ENCODE results near the gene MLLT10. TPM values are rescaled to one million over a fixed set of nuclear protein-coding genes. Genes with fewer than 3 reads are reported as not detected.
"Not testable (repeated sequence)": the region's sequence is repeated elsewhere in the genome, so short reads cannot be mapped to it uniquely, and the experiment has no call there.

The MLLT10 gene
- total RNA-seq, 1 donor from 2014 or later: 59.4 TPM

GRCh38 chr10:21702633-21703111, 168.6 kb downstream of the MLLT10 start:
- no peak for DNase-seq

- no peak for DNase-seq
Observed at GRCh38 chr10:21705142-21705827, 171.3 kb downstream of the MLLT10 start.

GRCh38 chr10:21705828-21706176, 171.8 kb downstream of the MLLT10 start:
- peak; percentile 44 for DNase-seq

GRCh38 chr10:21707498-21707897, 173.5 kb downstream of the MLLT10 start:
- DNase-seq: no peak

- peak; percentile 16 for DNase-seq
Observed at GRCh38 chr10:21712975-21713374, 178.9 kb downstream of the MLLT10 start.

GRCh38 chr10:21715531-21716195, 181.6 kb downstream of the MLLT10 start:
- DNase-seq: no peak

GRCh38 chr10:21717437-21718054, 183.5 kb downstream of the MLLT10 start:
- not testable (repeated sequence) for DNase-seq

GRCh38 chr10:21719502-21719901, 185.5 kb downstream of the MLLT10 start:
- DNase-seq: no peak

- DNase-seq: no peak
Observed at GRCh38 chr10:21720090-21720489, 186.1 kb downstream of the MLLT10 start.

GRCh38 chr10:21721000-21721665, 187.1 kb downstream of the MLLT10 start:
- no peak for DNase-seq

GRCh38 chr10:21722209-21722608, 188.2 kb downstream of the MLLT10 start:
- DNase-seq: no peak

- DNase-seq: peak; percentile 81
Observed at GRCh38 chr10:21724020-21724589, 190.1 kb downstream of the MLLT10 start.

GRCh38 chr10:21724687-21725367, 190.8 kb downstream of the MLLT10 start:
- peak; percentile 99 for DNase-seq

GRCh38 chr10:21726601-21727225, 192.7 kb downstream of the MLLT10 start:
- no peak for DNase-seq

- DNase-seq: peak; percentile 55
Observed at GRCh38 chr10:21727452-21728168, 193.6 kb downstream of the MLLT10 start.

- DNase-seq: peak; percentile 34
Observed at GRCh38 chr10:21728618-21729017, 194.6 kb downstream of the MLLT10 start.

- peak; percentile 90 for DNase-seq
Observed at GRCh38 chr10:21732067-21732772, 198.2 kb downstream of the MLLT10 start.

- DNase-seq: peak; percentile 40
Observed at GRCh38 chr10:21733710-21734109, 199.7 kb downstream of the MLLT10 start.

- DNase-seq: no peak
Observed at GRCh38 chr10:21737106-21737505, 203.1 kb downstream of the MLLT10 start.

- DNase-seq: no peak
Observed at GRCh38 chr10:21740989-21741388, 207.0 kb downstream of the MLLT10 start.
